HUES6 (cell line): ENCODE data around the gene AKR1C1.
"Not testable (repeated sequence)": the region's sequence is repeated elsewhere in the genome, so short reads cannot be mapped to it uniquely, and the experiment has no call there.

Experiments used
- H3K27ac ChIP-seq: 2 replicates; pipeline ENCODE4 v1.7.0; 2013; ENCODE audit warnings: low read depth, mild to moderate bottlenecking, low read length, inconsistent platforms
- H3K27me3 ChIP-seq: 2 replicates; pipeline ENCODE4 v1.6.1; 2013; ENCODE audit warnings: low read length; ENCODE audit not compliant: control insufficient read depth, insufficient read depth
- H3K36me3 ChIP-seq: 2 replicates; pipeline ENCODE4 v1.6.1; 2013; ENCODE audit warnings: low read length; ENCODE audit not compliant: control insufficient read depth, insufficient read depth
- H3K4me1 ChIP-seq: 2 replicates; pipeline ENCODE4 v1.6.1; 2013; ENCODE audit warnings: low read length; ENCODE audit not compliant: control insufficient read depth, insufficient read depth
- H3K4me3 ChIP-seq: 2 replicates; pipeline ENCODE4 v1.5.1; 2013; ENCODE audit warnings: low read depth, low read length
- H3K9ac ChIP-seq: one replicate; pipeline ENCODE4 v1.6.1; 2013; ENCODE audit warnings: mild to moderate bottlenecking, low read length
- H3K9me3 ChIP-seq: 2 replicates; pipeline ENCODE4 v1.6.1; 2013; ENCODE audit warnings: low read depth, low read length; ENCODE audit not compliant: control insufficient read depth, insufficient read depth

Gene AKR1C1

DNA sequence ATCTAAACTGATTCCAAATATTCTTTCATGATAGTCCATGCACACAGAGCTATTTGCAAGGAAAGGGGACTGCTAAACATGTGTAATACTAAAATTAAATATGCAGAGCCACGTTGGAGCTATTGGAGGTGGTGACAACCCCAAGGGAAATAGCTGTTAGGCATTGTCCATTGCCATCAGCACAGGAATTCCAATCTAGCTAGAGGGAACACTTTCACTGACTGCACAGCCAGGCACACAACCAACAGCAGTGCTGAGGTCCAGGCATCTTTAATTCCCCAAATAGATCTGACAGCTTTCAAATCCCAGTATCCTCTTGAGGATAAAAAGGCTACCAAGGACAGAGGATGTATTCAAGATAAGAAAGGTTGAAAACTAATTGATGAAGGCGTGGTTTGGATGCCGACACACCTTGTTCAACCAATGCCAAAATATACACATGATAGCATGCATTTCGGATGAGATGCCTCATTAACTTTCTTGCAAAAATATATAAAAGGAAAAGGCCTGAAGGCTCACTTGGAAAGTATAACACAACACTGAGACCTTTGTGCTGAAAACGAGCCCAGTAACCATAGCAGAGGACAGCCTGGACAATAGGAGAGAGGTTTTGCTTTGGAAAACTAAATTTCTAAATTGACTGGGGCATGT is 11.6 kb upstream of the AKR1C1 start:
- H3K4me3 ChIP-seq, H3K27me3 ChIP-seq, H3K27ac ChIP-seq, H3K9me3 ChIP-seq, H3K9ac ChIP-seq, H3K36me3 ChIP-seq, H3K4me1 ChIP-seq: not testable (repeated sequence)

DNA sequence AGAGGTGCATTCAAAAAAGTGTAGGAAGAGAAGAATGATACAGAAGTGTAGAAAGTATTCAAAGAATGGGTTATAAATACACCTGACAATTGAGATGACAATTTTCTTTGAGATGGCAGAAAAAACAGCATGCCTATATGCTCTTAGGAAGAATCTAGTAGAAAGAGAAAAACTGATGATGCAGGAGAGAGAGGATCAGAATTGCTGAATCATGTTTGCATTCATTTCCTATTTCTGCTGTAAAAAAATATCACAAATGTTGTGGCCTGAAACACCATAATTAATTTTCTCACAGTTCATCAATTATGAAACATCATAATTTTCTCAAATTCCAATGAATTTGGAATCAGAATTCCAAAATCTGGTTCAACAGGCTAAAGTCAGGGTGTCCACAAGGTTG is 9.8 kb upstream of the AKR1C1 start:
- no peak overlapping the region for H3K27ac ChIP-seq
- no peak overlapping the region for H3K4me3 ChIP-seq
- H3K9ac ChIP-seq: no peak overlapping the region
- H3K36me3 ChIP-seq: no peaks in the 10 kb centered on the region
- H3K4me1 ChIP-seq: peaks cover 4% of the 10 kb centered on the region; the same call in 1 of the 2 replicates
- H3K27me3 ChIP-seq: no peaks in the 10 kb centered on the region
- H3K9me3 ChIP-seq: no peaks in the 10 kb centered on the region

DNA sequence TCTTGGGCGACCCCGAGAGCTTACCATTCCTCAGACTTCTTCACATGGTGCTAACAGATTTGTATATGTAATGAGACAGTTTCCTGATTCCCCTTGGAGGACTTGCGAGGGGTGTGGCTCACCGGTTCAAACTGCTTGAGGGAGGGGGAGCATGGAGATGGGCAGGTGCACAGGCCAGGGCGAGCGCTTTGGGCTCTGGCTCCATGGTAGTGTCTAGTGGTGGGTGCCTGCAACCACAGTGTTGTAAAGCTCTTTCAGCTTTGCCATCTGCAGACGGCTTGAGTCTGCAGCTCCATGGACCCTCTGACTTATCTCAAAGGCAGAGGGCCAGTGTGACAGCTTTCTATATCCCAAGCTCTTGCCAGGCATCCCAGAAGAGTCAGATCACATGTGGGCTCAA is 7.1 kb upstream of the AKR1C1 start:
- not testable (repeated sequence) for H3K36me3 ChIP-seq, H3K4me1 ChIP-seq, H3K9me3 ChIP-seq, H3K27me3 ChIP-seq, H3K27ac ChIP-seq, H3K4me3 ChIP-seq, H3K9ac ChIP-seq

DNA sequence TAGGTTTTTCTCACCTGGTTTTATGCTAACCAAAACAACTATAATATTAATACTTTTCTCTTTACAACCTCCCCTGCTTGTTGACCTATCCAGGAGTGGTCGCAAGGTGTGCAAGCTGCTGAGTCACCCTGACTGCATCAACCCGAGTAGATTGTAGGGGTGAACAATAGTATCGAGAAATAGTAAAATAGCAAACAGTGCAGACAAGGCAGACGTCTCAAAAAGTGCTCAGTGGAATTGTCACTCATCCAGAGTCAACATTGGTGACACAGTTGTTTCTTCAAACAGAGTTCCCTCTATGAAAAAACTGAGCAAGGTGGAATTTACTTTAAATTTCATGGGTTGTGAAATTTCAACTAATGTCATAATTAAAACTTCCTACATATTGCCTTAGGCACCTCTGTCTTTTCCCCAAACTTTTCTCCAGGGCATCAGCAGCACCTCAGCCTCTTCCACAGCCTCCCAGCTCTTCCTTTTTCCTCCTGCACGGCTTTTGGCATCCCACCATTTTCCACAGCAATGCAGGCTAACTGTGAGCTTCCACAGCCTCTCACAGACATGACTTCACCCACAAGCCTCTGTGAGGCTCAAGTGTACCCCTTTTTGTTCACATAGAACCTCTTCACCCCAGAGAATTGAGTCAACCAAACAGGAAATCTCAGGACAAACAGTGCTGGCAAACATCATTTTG is 6.1 kb upstream of the AKR1C1 start:
- not testable (repeated sequence) for H3K27me3 ChIP-seq, H3K9ac ChIP-seq, H3K4me3 ChIP-seq, H3K4me1 ChIP-seq, H3K9me3 ChIP-seq, H3K27ac ChIP-seq, H3K36me3 ChIP-seq

DNA sequence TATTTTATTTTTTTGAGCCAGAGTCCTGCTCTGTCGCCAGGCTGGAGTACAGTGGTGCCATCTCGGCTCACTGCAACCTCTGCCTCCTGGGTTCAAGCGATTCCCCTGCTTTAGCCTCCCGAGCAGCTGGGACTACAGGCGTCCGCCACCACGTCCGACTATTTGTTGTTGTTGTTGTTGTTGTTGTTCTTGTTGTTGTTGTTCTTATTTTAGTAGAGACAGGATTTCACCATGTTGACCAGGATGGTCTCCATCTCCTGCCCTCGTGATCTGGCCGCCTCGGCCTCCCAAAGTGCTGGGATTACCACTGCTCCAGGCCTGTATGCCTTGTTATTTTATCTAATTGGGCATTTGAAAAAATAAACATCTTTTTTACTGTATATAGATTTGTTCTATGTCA is 1.7 kb upstream of the AKR1C1 start:
- not testable (repeated sequence) for H3K27ac ChIP-seq, H3K27me3 ChIP-seq, H3K9me3 ChIP-seq, H3K4me1 ChIP-seq, H3K4me3 ChIP-seq, H3K9ac ChIP-seq, H3K36me3 ChIP-seq

DNA sequence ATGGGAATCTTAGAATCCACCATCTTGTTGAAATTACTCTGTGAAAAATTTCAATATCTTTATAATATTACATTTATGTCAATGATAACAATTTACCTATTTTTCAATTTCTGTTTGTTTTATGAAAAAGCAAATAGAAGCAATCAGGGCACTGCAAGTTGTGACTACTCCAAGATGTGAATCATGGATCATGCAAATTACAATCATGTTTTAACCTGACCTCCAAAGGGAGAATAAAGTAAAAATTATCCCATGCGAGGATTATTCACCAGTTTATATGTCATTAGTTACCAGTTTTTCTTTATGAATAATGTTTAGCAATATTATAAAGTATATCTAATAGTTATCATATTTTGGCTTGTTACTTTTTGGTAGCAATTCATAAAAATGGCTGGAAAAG is 907 bp upstream of the AKR1C1 start:
- H3K27me3 ChIP-seq, H3K9me3 ChIP-seq, H3K4me3 ChIP-seq, H3K9ac ChIP-seq, H3K36me3 ChIP-seq, H3K27ac ChIP-seq, H3K4me1 ChIP-seq: not testable (repeated sequence)

DNA sequence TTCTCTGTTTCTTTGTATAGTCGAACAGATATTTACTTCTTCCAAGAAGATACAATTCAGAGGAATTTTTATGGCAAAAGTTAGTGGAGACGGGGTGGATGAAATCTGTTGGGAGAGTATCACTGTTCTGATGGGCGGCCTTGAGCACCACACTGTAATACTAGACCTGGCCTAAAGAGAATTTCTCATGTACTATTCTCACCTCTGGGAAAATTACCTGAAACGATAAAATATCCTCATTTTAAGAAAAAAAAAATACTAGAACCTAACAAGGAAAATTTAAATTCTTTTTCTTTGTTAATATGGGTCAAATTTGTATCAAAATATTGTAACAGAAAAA is 570 bp downstream of the AKR1C1 start:
- not testable (repeated sequence) for H3K4me1 ChIP-seq, H3K27ac ChIP-seq, H3K36me3 ChIP-seq, H3K9me3 ChIP-seq, H3K9ac ChIP-seq, H3K4me3 ChIP-seq, H3K27me3 ChIP-seq

DNA sequence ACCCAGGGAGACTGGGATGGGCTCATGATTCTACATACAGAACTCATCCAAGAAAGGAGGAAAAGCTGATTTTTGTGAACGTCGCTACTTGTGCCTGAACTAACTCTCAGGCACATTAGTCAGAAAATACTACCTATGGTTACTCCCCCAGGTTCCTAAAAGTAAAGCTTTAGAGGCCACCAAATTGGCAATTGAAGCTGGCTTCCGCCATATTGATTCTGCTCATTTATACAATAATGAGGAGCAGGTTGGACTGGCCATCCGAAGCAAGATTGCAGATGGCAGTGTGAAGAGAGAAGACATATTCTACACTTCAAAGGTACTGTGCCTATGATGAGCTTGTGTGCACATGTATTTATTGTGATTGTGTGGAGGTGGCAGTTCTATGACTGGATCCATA is 2.5 kb downstream of the AKR1C1 start:
- H3K9ac ChIP-seq, H3K4me3 ChIP-seq, H3K27ac ChIP-seq: not testable (repeated sequence)

DNA sequence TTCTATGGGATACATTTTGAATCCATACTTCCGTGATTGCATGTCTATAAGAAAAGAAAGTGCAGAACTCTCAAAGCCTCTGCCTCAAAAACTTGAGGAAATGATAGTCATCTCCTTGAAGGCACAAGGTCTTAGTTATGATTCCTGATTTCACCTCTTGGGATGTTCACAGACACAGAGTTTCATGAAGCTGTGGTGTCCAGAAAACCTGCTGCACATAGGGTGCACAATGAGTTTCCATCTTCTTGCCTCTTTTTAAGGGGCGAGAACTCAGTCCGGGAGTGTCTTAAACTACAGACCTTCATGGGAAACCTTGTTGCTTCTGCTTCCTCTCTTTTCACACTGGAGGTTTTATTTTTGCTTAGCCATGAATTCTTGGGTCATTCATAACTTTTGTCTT is 4.0 kb downstream of the AKR1C1 start:
- not testable (repeated sequence) for H3K27me3 ChIP-seq, H3K36me3 ChIP-seq, H3K4me1 ChIP-seq, H3K9ac ChIP-seq, H3K9me3 ChIP-seq, H3K27ac ChIP-seq, H3K4me3 ChIP-seq

More for the DNA sequence above, 2.5 kb downstream of the AKR1C1 start:
- H3K9me3 ChIP-seq, H3K36me3 ChIP-seq, H3K4me1 ChIP-seq, H3K27me3 ChIP-seq: not testable (repeated sequence)

DNA sequence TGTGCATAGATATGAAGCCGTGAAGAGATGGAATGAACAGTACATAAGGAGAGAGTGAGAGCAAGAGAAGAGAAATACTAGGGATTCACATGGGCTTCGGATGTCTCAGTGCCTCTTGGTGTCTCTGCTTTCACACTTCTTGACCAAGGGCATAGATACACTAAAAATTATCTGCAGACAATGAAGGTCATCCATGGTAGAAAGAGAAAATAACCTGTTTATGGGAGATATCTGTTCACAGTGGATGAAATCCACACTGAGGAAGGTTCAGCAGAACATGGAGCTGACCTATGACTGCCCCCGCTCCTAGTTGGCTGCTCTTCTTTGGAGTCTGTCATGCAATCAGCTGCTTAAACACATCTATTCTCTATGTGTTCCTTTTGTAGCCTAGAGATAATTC is 6.1 kb downstream of the AKR1C1 start:
- not testable (repeated sequence) for H3K4me1 ChIP-seq, H3K9me3 ChIP-seq, H3K9ac ChIP-seq, H3K4me3 ChIP-seq, H3K36me3 ChIP-seq, H3K27ac ChIP-seq, H3K27me3 ChIP-seq

DNA sequence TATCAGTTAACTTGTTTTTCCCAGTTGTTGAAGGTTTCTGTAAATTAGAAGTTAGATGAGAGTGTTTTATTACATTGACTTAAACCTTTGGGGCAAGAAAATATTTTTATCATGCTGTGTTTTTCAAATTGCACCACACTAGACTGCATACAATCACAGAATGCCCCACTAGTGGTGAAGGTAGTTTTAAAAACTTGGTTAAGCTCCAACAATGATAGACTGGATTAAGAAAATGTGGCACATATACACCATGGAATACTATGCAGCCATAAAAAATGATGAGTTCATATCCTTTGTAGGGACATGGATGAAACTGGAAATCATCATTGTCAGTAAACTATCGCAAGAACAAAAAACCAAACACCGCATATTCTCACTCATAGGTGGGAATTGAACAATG is 7.1 kb downstream of the AKR1C1 start:
- H3K4me3 ChIP-seq, H3K27me3 ChIP-seq, H3K9ac ChIP-seq, H3K27ac ChIP-seq, H3K9me3 ChIP-seq, H3K36me3 ChIP-seq, H3K4me1 ChIP-seq: not testable (repeated sequence)
